Caco-2 (cell line): ENCODE measurements around the gene ZNHIT2. TPM values are rescaled to one million over a fixed set of nuclear protein-coding genes. Genes with fewer than 3 reads are reported as not detected.
A peak's percentile ranks its signal among the peaks of the same experiment; 100 is the strongest.

ENCODE experiments used
- BruUV-seq: library from RNA; stranded (reverse); fragments of 400-500 nt; replicated peaks from 2 replicates; lab custom pipeline; 2021; lab: Mats Ljungman, UMichigan
- CTCF ChIA-PET: fragments of 300-600 bp; sonication (Branson Sonifier 250); formaldehyde crosslinking; loops from one replicate; lab custom pipeline; 2022; ENCODE audit warnings: antibody characterized with exemption; lab: Charles Lee
- POLR2A ChIA-PET: fragments of 300-600 bp; sonication (Branson Sonifier 250); formaldehyde crosslinking; loops from one replicate; lab custom pipeline; 2022; ENCODE audit warnings: antibody characterized with exemption; lab: Charles Lee
- DNase-seq, 2 experiments: peaks; one replicate each; pipeline versions ENCODE4 v3.0.0 to v3.0.0-alpha.2; 2020 to 2022
- H3K27me3 ChIP-seq: replicated peaks from 2 replicates; pipeline ENCODE4 v1.6.0; 2011; ENCODE audit warnings: low read length; ENCODE audit not compliant: control insufficient read depth, insufficient read depth
- H3K36me3 ChIP-seq: 2 replicates; pipeline ENCODE4 v1.5.1; 2011; ENCODE audit warnings: low read length; ENCODE audit not compliant: control insufficient read depth, insufficient read depth
- H3K4me1 ChIP-seq: fragments of 250-450 bp; sonication (Bioruptor Pico); 2 replicates; pipeline ENCODE4 v1.5.1; 2020; ENCODE audit warnings: mild to moderate bottlenecking
- H3K4me3 ChIP-seq: 2 replicates; pipeline ENCODE4 v1.5.1; 2011; ENCODE audit warnings: low read depth, mild to moderate bottlenecking, control low read depth, low read length
- H3K9me3 ChIP-seq: fragments of 250-450 bp; sonication (Bioruptor Pico); 2 replicates; pipeline ENCODE4 v1.5.1; 2020; ENCODE audit warnings: mild to moderate bottlenecking, moderate library complexity
- H3K27ac Mint-ChIP-seq: one replicate; pipeline ENCODE4 v1.8.0; 2022; ENCODE audit warnings: mixed read lengths; ENCODE audit not compliant: unreplicated experiment
- H3K27me3 Mint-ChIP-seq: one replicate; pipeline ENCODE4 v1.8.0; 2022; ENCODE audit warnings: mixed read lengths; ENCODE audit not compliant: insufficient read depth, unreplicated experiment
- H3K36me3 Mint-ChIP-seq: one replicate; pipeline ENCODE4 v1.8.0; 2022; ENCODE audit warnings: mild to moderate bottlenecking, mixed read lengths; ENCODE audit not compliant: insufficient read depth, unreplicated experiment
- H3K4me1 Mint-ChIP-seq: one replicate; pipeline ENCODE4 v1.8.0; 2022; ENCODE audit warnings: low read depth, mixed read lengths; ENCODE audit not compliant: unreplicated experiment
- H3K4me3 Mint-ChIP-seq: one replicate; pipeline ENCODE4 v1.8.0; 2022; ENCODE audit warnings: mild to moderate bottlenecking, moderate library complexity, mixed read lengths; ENCODE audit not compliant: unreplicated experiment
- H3K9me3 Mint-ChIP-seq: one replicate; pipeline ENCODE4 v1.8.0; 2022; ENCODE audit warnings: mixed read lengths; ENCODE audit not compliant: unreplicated experiment
- CTCF ChIP-seq, 2 experiments: fragments of 200-600 bp in 1 of 2; IDR thresholded peaks; 1 replicate in 1 of 2; 2 replicates in 1 of 2; pipeline versions ENCODE4 v1.5.1 to v1.8.0; 2011 to 2022; ENCODE audit warnings: antibody characterized with exemption in 1 of 2, control low read depth in 1 of 2, inconsistent platforms in 1 of 2, low read depth in 1 of 2, low read length in 1 of 2, mild to moderate bottlenecking in 1 of 2, moderate library complexity in 1 of 2; ENCODE audit not compliant: insufficient read depth in 1 of 2, severe bottlenecking in 1 of 2, unreplicated experiment in 1 of 2
- intact Hi-C: fragments of 100-400 bp; cut with micrococcal nuclease; formaldehyde crosslinking; loops from one replicate; pipeline ENCODE4 v1.10.0; 2022; ENCODE audit not compliant: unreplicated experiment
- total RNA-seq: library from RNA; stranded (reverse); gene quantifications from 2 replicates; pipeline ENCODE4 v1.2.3, GENCODE V29; 2022

Gene ZNHIT2
- total RNA-seq, 1 experiment from 2014 or later, result 14.7 TPM

- ChIA-PET CTCF (no interaction called here), POLR2A (no interaction called here)
- DNase-seq, result no peak
- Histone ChIP-seq H3K36me3 (peaks cover 6% of the 10 kb centered on the region), H3K4me3 (no peak overlapping the region), H3K4me1 (peaks cover 14% of the 10 kb centered on the region), H3K9me3 (no peaks in the 10 kb centered on the region), H3K27me3 (no peaks in the 10 kb centered on the region)
- Mint-ChIP-seq H3K4me3 (no peak overlapping the region), H3K27ac (no peak overlapping the region), H3K9me3 (no peaks in the 10 kb centered on the region), H3K27me3 (no peaks in the 10 kb centered on the region), H3K4me1 (peaks cover 7% of the 10 kb centered on the region), H3K36me3 (peaks cover 80% of the 10 kb centered on the region)
- no peak for TF ChIP-seq CTCF (IDR thresholded peaks at IDR 0.05; ENCODE audit: insufficient read depth in 1 of 2, low read depth in 1 of 2, low read length in 1 of 2, severe bottlenecking in 1 of 2, unreplicated experiment in 1 of 2)
- intact Hi-C loops, result no loop called here
- no TSS peak for BruUV-seq
Measured at GRCh38 chr11:65125197-65126056, 7.9 kb upstream of the ZNHIT2 start.

- Mint-ChIP-seq H3K9me3 (no peaks in the 10 kb centered on the region), H3K4me3 (peak overlapping the region; percentile 64), H3K4me1 (peaks cover 7% of the 10 kb centered on the region), H3K27me3 (no peaks in the 10 kb centered on the region), H3K27ac (no peak overlapping the region), H3K36me3 (peaks cover 81% of the 10 kb centered on the region)
- no peaks in the 10 kb centered on the region for H3K27me3 ChIP-seq
- no TSS peak for BruUV-seq
- CTCF ChIA-PET, result no interaction called here
- DNase-seq, result no peak
- peaks cover 16% of the 10 kb centered on the region for H3K4me1 ChIP-seq
- POLR2A ChIA-PET, result no interaction called here
- no peak for TF ChIP-seq CTCF (IDR thresholded peaks at IDR 0.05; ENCODE audit: insufficient read depth in 1 of 2, low read depth in 1 of 2, low read length in 1 of 2, severe bottlenecking in 1 of 2, unreplicated experiment in 1 of 2)
- H3K9me3 ChIP-seq, result no peaks in the 10 kb centered on the region
- peaks cover 8% of the 10 kb centered on the region for H3K36me3 ChIP-seq
- intact Hi-C loops, result no loop called here
- H3K4me3 ChIP-seq, result no peak overlapping the region
Measured at GRCh38 chr11:65124480-65125196, 7.1 kb upstream of the ZNHIT2 start.
